Measurements from ENCODE around the gene ARID1B. TPM values are rescaled to one million over a fixed set of nuclear protein-coding genes. Genes with fewer than 3 reads are reported as not detected.

The ARID1B gene
- total RNA-seq, 5 donors from 2014 or later (not counting 1 experiment from before 2014, with no cell fraction given): 103 to 161 (median 108) TPM

DNA sequence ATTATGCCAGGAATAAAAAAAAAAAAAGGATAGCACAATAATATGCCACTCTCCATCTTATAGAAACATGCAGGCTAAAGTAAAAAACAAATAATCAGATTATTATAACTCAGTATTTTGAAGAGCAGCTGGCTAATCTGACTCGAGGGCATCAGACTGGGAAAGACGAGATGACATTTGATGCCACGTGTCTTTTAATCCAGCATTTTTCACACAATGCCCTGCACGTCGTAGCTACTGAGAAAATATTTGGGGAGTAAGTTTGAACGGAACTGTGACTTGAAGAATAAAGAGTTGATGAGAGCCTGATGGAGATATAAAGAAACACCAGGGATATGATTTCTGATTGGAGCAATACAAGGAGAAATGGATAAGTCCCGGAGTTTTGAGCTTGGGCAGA, 237.7 kb downstream of the ARID1B start:
- peaks cover 67 to 80% (median 76%) of the 10 kb centered on the region in 3 donors for H3K4me1 Mint-ChIP-seq
- Histone ChIP-seq H3K4me3 (ENCODE audit: control insufficient read depth in 1 of 2, extremely low read depth in 1 of 2, low read length in 1 of 2) (no peak overlapping the region), H3K36me3 (ENCODE audit: control insufficient read depth in 2 of 2, extremely low read depth in 1 of 2, insufficient read depth in 1 of 2, low read length in 1 of 2) (no peaks in the 10 kb centered on the region), H3K27me3 (replicated peaks in 1 of 2; ENCODE audit: control insufficient read depth in 2 of 2, extremely low read depth in 1 of 2, insufficient read depth in 2 of 2, low read length in 1 of 2) (no peaks in the 10 kb centered on the region), H3K4me1 (ENCODE audit: control insufficient read depth in 1 of 2, extremely low read depth in 1 of 2, insufficient read depth in 2 of 2, low read length in 2 of 2) (peaks cover 2 to 3% of the 10 kb centered on the region in 2 experiments), H3K9me3 (no peaks in the 10 kb centered on the region), H3K27ac (ENCODE audit: low read length) (no peak overlapping the region)
- no peaks in the 10 kb centered on the region for H3K27me3 Mint-ChIP-seq
- no peak overlapping the region for H3K4me3 Mint-ChIP-seq
- POLR2A ChIA-PET: no interaction called here
- H3K27ac Mint-ChIP-seq: peak overlapping the region in 1 of 2 donors; percentile 3
- ATAC-seq (replicated peaks in 1 of 4) (no peak), DNase-seq (no peak)
- H3K9me3 Mint-ChIP-seq: peaks cover 0 to 6% (median 5%) of the 10 kb centered on the region in 3 donors
- CTCF ChIA-PET: no interaction called here
- H3K36me3 Mint-ChIP-seq: no peaks in the 10 kb centered on the region
- WGBS (ENCODE audit: insufficient coverage): 100% methylated on average over 2 of the region's 7 CpGs

DNA sequence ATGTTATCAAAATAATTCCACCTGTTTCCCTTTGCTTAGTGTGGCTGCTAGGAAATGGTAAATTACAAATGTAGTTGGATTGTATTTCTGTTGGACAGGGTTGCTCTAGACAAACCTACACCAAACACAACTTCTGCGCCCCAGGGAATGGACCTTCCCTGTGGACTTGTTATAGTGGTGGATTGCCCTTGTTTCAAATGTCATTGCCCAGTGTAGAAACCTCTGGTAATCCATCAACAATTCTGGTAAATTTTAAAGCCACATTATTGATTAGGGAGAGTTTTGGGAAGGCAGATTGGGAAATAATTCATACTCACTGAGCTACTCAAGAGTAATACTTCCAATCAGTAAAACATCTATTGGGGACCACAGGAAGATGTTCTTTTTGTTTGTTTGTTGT, 239.8 kb downstream of the ARID1B start:
- CTCF ChIA-PET: interaction anchor here (0.6 to 0.7 kb wide), 2 partner anchors 213 to 240 kb away, joined by 5 to 8 read pairs; no protein-coding TSS in a partner anchor
- Histone ChIP-seq H3K27ac (ENCODE audit: low read length) (no peak overlapping the region), H3K4me3 (ENCODE audit: control insufficient read depth in 1 of 2, extremely low read depth in 1 of 2, low read length in 1 of 2) (no peak overlapping the region), H3K27me3 (replicated peaks in 1 of 2; ENCODE audit: control insufficient read depth in 2 of 2, extremely low read depth in 1 of 2, insufficient read depth in 2 of 2, low read length in 1 of 2) (no peaks in the 10 kb centered on the region), H3K4me1 (ENCODE audit: control insufficient read depth in 1 of 2, extremely low read depth in 1 of 2, insufficient read depth in 2 of 2, low read length in 2 of 2) (peaks cover 3 to 4% of the 10 kb centered on the region in 2 experiments), H3K9me3 (no peaks in the 10 kb centered on the region), H3K36me3 (ENCODE audit: control insufficient read depth in 2 of 2, extremely low read depth in 1 of 2, insufficient read depth in 1 of 2, low read length in 1 of 2) (no peaks in the 10 kb centered on the region)
- WGBS (ENCODE audit: insufficient coverage): no CpG with 5 or more reads among the region's 1 CpG
- Mint-ChIP-seq H3K4me1 (peaks cover 63 to 70% (median 70%) of the 10 kb centered on the region in 3 donors), H3K27me3 (no peaks in the 10 kb centered on the region), H3K27ac (peak overlapping the region; percentile 55 to 58), H3K36me3 (no peaks in the 10 kb centered on the region), H3K4me3 (no peak overlapping the region), H3K9me3 (peaks cover 0 to 2% (median 0%) of the 10 kb centered on the region in 3 donors)
- POLR2A ChIA-PET: no interaction called here
- DNase-seq: no peak
- ATAC-seq (replicated peaks in 1 of 4): no peak

GRCh38 chr6:157017861-157018260, 240.7 kb downstream of the ARID1B start:
- Histone ChIP-seq H3K4me1 (ENCODE audit: control insufficient read depth in 1 of 2, extremely low read depth in 1 of 2, insufficient read depth in 2 of 2, low read length in 2 of 2) (peaks cover 7 to 9% of the 10 kb centered on the region in 2 experiments), H3K4me3 (ENCODE audit: control insufficient read depth in 1 of 2, extremely low read depth in 1 of 2, low read length in 1 of 2) (no peak overlapping the region), H3K27ac (ENCODE audit: low read length) (no peak overlapping the region), H3K9me3 (no peaks in the 10 kb centered on the region), H3K36me3 (ENCODE audit: control insufficient read depth in 2 of 2, extremely low read depth in 1 of 2, insufficient read depth in 1 of 2, low read length in 1 of 2) (no peaks in the 10 kb centered on the region), H3K27me3 (replicated peaks in 1 of 2; ENCODE audit: control insufficient read depth in 2 of 2, extremely low read depth in 1 of 2, insufficient read depth in 2 of 2, low read length in 1 of 2) (no peaks in the 10 kb centered on the region)
- H3K27ac Mint-ChIP-seq: peak overlapping the region; percentile 55 to 72
- ChIA-PET POLR2A (no interaction called here), CTCF (interaction anchor here (0.6 to 0.7 kb wide), 2 partner anchors 214 to 241 kb away, joined by 5 to 8 read pairs; no protein-coding TSS in a partner anchor)
- ATAC-seq (replicated peaks in 1 of 4) (no peak), DNase-seq (no peak)
- H3K9me3 Mint-ChIP-seq: no peaks in the 10 kb centered on the region
- no peaks in the 10 kb centered on the region for H3K36me3 Mint-ChIP-seq
- no peaks in the 10 kb centered on the region for H3K27me3 Mint-ChIP-seq
- no peak overlapping the region for H3K4me3 Mint-ChIP-seq
- peaks cover 62 to 71% (median 70%) of the 10 kb centered on the region in 3 donors for H3K4me1 Mint-ChIP-seq

GRCh38 chr6:157019115-157019641, 242.0 kb downstream of the ARID1B start:
- Histone ChIP-seq H3K4me1 (ENCODE audit: control insufficient read depth in 1 of 2, extremely low read depth in 1 of 2, insufficient read depth in 2 of 2, low read length in 2 of 2) (peaks cover 7 to 12% of the 10 kb centered on the region in 2 experiments), H3K27me3 (replicated peaks in 1 of 2; ENCODE audit: control insufficient read depth in 2 of 2, extremely low read depth in 1 of 2, insufficient read depth in 2 of 2, low read length in 1 of 2) (no peaks in the 10 kb centered on the region), H3K36me3 (ENCODE audit: control insufficient read depth in 2 of 2, extremely low read depth in 1 of 2, insufficient read depth in 1 of 2, low read length in 1 of 2) (no peaks in the 10 kb centered on the region), H3K9me3 (no peaks in the 10 kb centered on the region), H3K4me3 (ENCODE audit: control insufficient read depth in 1 of 2, extremely low read depth in 1 of 2, low read length in 1 of 2) (no peak overlapping the region), H3K27ac (ENCODE audit: low read length) (peak overlapping the region; percentile 99)
- ATAC-seq (replicated peaks in 1 of 4) (no peak), DNase-seq (peak in 1 of 35 experiments; percentile 31)
- CTCF ChIA-PET: no interaction called here
- Mint-ChIP-seq H3K4me3 (peak overlapping the region in 2 of 3 donors; percentile 56 to 88), H3K36me3 (no peaks in the 10 kb centered on the region), H3K9me3 (no peaks in the 10 kb centered on the region), H3K27me3 (no peaks in the 10 kb centered on the region), H3K4me1 (peaks cover 61 to 68% (median 64%) of the 10 kb centered on the region in 3 donors), H3K27ac (peak overlapping the region; percentile 87 to 90)
- no CpG with 5 or more reads among the region's 2 CpGs for WGBS (ENCODE audit: insufficient coverage)
- POLR2A ChIA-PET: interaction anchor here in 1 of 2 donors (0.6 kb wide), 1 partner anchor 584 kb away, joined by 3 read pairs; no protein-coding TSS in a partner anchor

DNA sequence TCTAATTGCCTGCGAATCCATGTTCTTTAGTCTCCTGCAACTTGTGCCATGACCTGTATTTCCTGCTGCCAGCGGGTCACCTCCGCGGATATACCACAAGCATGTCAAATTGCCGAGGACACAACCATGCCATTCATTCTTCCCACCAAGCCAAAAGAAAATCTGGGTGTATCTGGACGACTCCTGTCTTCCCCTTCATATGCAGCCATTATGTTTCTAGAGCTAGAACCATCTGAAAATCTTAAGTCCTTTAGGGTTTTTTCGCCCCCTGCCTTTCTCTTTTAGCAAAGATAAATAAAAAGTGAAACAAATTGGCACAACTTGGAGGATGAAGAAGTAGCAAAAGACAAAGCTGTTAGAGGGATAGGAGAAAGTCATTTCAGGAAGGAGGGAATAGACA, 242.6 kb downstream of the ARID1B start:
- DNase-seq: peak in 1 of 35 experiments; percentile 41
- H3K27ac ChIP-seq (ENCODE audit: low read length): peak overlapping the region; percentile 99
- peaks cover 59 to 69% (median 64%) of the 10 kb centered on the region in 3 donors for H3K4me1 Mint-ChIP-seq
- CTCF ChIA-PET: interaction anchor here in 1 of 2 donors (0.5 to 1.0 kb wide), 2 partner anchors 35 to 192 kb away, joined by 4 read pairs; no protein-coding TSS in a partner anchor
- peaks cover 7 to 12% of the 10 kb centered on the region in 2 experiments for H3K4me1 ChIP-seq (ENCODE audit: control insufficient read depth in 1 of 2, extremely low read depth in 1 of 2, insufficient read depth in 2 of 2, low read length in 2 of 2)
- H3K27ac Mint-ChIP-seq: peak overlapping the region; percentile 87 to 90
- H3K9me3 Mint-ChIP-seq: no peaks in the 10 kb centered on the region
- H3K36me3 ChIP-seq (ENCODE audit: control insufficient read depth in 2 of 2, extremely low read depth in 1 of 2, insufficient read depth in 1 of 2, low read length in 1 of 2): no peaks in the 10 kb centered on the region
- POLR2A ChIA-PET: interaction anchor here (0.5 to 0.8 kb wide), 5 partner anchors 21 to 1724 kb away, joined by 3 to 8 read pairs (median 3); no protein-coding TSS in a partner anchor
- ATAC-seq (replicated peaks in 1 of 4): no peak
- H3K36me3 Mint-ChIP-seq: no peaks in the 10 kb centered on the region
- H3K27me3 ChIP-seq (replicated peaks in 1 of 2; ENCODE audit: control insufficient read depth in 2 of 2, extremely low read depth in 1 of 2, insufficient read depth in 2 of 2, low read length in 1 of 2): no peaks in the 10 kb centered on the region
- no peak overlapping the region for H3K4me3 ChIP-seq (ENCODE audit: control insufficient read depth in 1 of 2, extremely low read depth in 1 of 2, low read length in 1 of 2)
- WGBS (ENCODE audit: insufficient coverage): 71% methylated on average over 6 of the region's 7 CpGs
- H3K9me3 ChIP-seq: no peaks in the 10 kb centered on the region
- no peaks in the 10 kb centered on the region for H3K27me3 Mint-ChIP-seq
- H3K4me3 Mint-ChIP-seq: peak overlapping the region; percentile 56 to 88 (median 64)

- H3K4me3 Mint-ChIP-seq: peak overlapping the region; percentile 88 to 95 (median 93)
- H3K9me3 Mint-ChIP-seq: no peaks in the 10 kb centered on the region
- Histone ChIP-seq H3K27me3 (replicated peaks in 1 of 2; ENCODE audit: control insufficient read depth in 2 of 2, extremely low read depth in 1 of 2, insufficient read depth in 2 of 2, low read length in 1 of 2) (no peaks in the 10 kb centered on the region), H3K4me3 (ENCODE audit: control insufficient read depth in 1 of 2, extremely low read depth in 1 of 2, low read length in 1 of 2) (peak overlapping the region; percentile 92 to 95), H3K4me1 (ENCODE audit: control insufficient read depth in 1 of 2, extremely low read depth in 1 of 2, insufficient read depth in 2 of 2, low read length in 2 of 2) (peaks cover 7 to 12% of the 10 kb centered on the region in 2 experiments), H3K27ac (ENCODE audit: low read length) (peak overlapping the region; percentile 99), H3K9me3 (no peaks in the 10 kb centered on the region), H3K36me3 (ENCODE audit: control insufficient read depth in 2 of 2, extremely low read depth in 1 of 2, insufficient read depth in 1 of 2, low read length in 1 of 2) (no peaks in the 10 kb centered on the region)
- no peaks in the 10 kb centered on the region for H3K27me3 Mint-ChIP-seq
- H3K36me3 Mint-ChIP-seq: no peaks in the 10 kb centered on the region
- peak in 1 of 35 experiments; percentile 31 for DNase-seq
- H3K4me1 Mint-ChIP-seq: peaks cover 54 to 69% (median 64%) of the 10 kb centered on the region in 3 donors
- ChIA-PET POLR2A (interaction anchor here (0.5 to 0.8 kb wide), 5 partner anchors 20 to 1725 kb away, joined by 3 to 8 read pairs (median 3); no protein-coding TSS in a partner anchor), CTCF (interaction anchor here in 1 of 2 donors (0.5 to 1.0 kb wide), 4 partner anchors 10 to 192 kb away, joined by 3 to 4 read pairs (median 4); no protein-coding TSS in a partner anchor)
- H3K27ac Mint-ChIP-seq: peak overlapping the region; percentile 92 to 97
- no CpG with 5 or more reads among the region's 4 CpGs for WGBS (ENCODE audit: insufficient coverage)
- ATAC-seq (replicated peaks in 1 of 4): no peak
Observed at GRCh38 chr6:157020398-157020797, 243.2 kb downstream of the ARID1B start.

Data from T-cell (primary cell).